Measurements from ENCODE around the gene PPP1R13B.
A peak's percentile ranks its signal among the peaks of the same experiment; 100 is the strongest.
"Not testable (repeated sequence)": the region's sequence is repeated elsewhere in the genome, so short reads cannot be mapped to it uniquely, and the experiment has no call there.

The PPP1R13B gene

DNA sequence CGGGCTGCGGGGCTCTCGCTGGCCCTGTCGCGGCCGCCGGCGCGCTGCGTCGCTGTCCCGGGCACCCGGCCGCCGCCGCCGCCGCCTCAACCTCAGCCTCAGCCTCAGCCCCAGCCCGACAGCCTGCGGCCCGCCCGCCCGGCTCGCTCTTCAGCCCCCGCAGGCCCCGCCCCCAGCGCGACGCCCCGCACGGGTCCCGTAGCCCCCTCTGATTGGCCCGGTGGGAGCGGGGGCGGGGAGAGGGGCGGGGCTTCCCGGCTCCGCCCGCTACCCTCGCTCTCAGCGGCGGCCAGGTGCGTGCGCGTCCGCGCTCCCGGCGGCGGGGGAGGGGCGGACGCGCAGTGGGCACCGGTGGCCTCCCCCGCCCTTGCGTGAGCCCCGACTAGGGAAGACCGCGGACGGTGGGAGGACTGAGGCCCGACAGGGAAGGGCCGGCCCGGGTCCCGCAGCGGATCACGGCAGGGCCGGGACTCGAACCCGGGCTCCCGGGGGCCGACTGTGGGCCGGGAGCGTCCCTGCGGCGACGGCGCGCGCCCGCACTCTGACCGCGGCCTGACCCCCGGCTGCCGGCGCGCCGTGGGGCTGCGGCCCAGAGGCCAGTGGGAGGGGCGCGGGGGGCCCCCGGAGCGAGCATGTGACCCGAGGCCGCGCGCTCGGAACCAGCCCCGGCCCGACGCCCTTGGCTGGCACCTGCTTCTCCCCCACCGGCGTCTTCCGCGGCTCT is at the start of gene PPP1R13B:
Gene PPP1R13B, minus strand, starts transcription at position 125 of the 724 bp plus-strand sequence. CDS start 268 bp downstream, outside the sequence.
- DNase-seq, result peak; percentile 78

DNA sequence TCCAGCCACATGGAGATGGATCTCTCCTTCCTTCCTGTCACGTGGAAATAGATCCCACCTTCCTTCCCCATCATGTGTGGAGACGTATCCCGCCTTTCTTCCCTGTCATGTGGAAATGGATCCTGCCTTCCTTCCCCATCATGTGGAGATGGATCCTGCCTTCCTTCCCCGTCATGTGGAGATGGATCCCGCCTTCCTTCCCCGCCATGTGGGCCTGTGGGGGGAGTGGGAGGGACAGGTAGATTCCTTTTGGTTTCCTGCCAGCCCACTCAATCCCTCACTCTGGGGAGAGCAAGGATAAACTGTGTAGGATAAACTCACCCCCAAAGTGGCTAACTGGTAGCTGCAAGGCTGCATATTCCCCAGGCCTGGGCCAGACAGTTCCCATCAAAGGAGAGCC is 49.2 kb upstream of the PPP1R13B start:
- DNase-seq, result no peak

- DNase-seq, result no peak
Observed at GRCh38 chr14:103894723-103895059, 47.3 kb upstream of the PPP1R13B start.

GRCh38 chr14:103894034-103894722 is 46.8 kb upstream of the PPP1R13B start:
- DNase-seq, result no peak

DNA sequence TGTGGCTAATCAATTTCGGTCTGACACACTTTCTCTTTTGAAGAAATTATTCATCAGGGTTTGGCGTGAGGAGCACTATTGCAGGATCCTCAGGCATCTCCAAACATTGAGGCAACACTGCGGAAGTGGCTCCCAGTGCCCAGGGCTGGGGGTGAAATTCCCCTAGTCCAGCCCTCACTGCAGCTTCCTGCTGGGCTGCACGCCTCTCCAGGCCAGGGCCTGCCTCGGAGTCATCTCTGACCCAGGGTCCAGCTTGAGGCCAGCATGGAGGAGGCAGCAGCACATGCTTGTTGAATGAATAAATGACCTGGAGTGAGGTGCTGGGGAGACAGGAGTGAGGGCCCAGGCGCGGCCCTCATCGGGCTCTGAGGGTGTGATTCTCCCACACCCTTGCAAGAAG is 44.9 kb upstream of the PPP1R13B start:
- DNase-seq, result no peak

GRCh38 chr14:103891667-103892215 is 44.4 kb upstream of the PPP1R13B start:
- DNase-seq, result no peak

- DNase-seq, result no peak
Observed at GRCh38 chr14:103890821-103891666, 43.7 kb upstream of the PPP1R13B start.

GRCh38 chr14:103890052-103890371 is 42.6 kb upstream of the PPP1R13B start:
- no peak for DNase-seq

GRCh38 chr14:103889313-103890051 is 42.1 kb upstream of the PPP1R13B start:
- DNase-seq, result no peak

DNA sequence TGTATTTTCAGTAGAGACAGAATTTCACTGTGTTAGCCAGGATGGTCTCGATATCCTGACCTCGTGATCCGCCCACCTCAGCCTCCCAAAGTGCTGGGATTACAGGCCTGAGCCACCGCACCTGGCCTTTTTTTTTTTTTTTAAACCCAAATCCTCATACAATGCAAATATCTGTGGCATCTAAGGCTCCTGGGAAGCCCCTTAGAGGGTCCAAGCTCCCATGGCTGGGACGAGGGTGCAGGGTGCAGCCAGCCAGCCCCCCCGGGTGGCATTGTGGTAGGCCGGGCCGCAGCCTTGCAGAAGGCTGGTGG is 41.6 kb upstream of the PPP1R13B start:
- DNase-seq, result not testable (repeated sequence)

DNA sequence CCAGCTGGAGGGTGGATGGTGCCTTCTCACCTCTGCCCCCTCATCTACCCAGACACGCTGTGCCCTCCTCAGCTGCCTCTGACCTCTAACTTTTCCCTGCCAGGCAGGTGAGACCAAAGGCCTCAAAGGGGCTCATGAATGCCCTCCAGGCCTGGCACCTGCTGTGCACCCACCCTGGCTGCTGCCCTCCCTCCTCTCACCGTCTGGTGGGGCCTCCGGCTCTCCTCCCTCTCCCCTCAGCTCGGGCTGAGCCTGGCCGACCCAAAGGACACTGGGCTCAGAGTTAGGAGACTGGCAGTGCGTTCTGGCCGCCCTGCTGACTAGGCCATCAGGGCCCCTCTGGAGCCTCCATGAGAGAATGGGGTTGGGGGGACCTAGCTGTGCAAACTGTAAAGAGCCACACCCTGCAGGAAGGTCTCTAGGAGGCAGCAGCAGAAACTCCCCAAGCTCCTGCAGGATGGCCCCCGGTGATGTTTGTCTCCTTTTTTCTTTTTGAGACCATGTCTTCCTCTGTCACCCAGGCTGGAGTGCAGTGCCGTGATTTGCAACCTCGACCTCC is 40.3 kb upstream of the PPP1R13B start:
- no peak for DNase-seq

DNA sequence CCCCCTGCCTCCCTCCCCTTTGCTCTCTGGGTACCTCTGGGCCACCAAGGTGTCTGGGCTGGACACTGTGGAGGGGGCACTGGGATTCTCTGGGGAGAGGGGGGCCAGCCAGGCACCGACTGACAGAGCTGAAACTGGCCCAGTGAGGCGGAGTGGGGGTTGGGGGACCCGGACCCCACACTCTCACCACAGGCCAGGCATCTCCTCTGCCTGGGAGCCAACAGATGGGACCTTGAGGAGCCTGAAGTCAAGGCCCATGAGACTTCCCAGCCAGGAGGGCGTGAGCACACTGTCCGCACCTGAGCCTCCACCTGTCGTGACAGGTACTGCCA is 39.8 kb upstream of the PPP1R13B start:
- DNase-seq, result no peak

- no peak for DNase-seq
Observed at GRCh38 chr14:103886304-103887169, 39.2 kb upstream of the PPP1R13B start.

- DNase-seq, result no peak
Observed at GRCh38 chr14:103885509-103885932, 38.1 kb upstream of the PPP1R13B start.

- DNase-seq, result no peak
Observed at GRCh38 chr14:103884854-103885253, 37.5 kb upstream of the PPP1R13B start.

GRCh38 chr14:103883263-103883523 is 35.8 kb upstream of the PPP1R13B start:
- DNase-seq, result no peak

- DNase-seq, result no peak
Observed at GRCh38 chr14:103882503-103883262, 35.3 kb upstream of the PPP1R13B start.

DNA sequence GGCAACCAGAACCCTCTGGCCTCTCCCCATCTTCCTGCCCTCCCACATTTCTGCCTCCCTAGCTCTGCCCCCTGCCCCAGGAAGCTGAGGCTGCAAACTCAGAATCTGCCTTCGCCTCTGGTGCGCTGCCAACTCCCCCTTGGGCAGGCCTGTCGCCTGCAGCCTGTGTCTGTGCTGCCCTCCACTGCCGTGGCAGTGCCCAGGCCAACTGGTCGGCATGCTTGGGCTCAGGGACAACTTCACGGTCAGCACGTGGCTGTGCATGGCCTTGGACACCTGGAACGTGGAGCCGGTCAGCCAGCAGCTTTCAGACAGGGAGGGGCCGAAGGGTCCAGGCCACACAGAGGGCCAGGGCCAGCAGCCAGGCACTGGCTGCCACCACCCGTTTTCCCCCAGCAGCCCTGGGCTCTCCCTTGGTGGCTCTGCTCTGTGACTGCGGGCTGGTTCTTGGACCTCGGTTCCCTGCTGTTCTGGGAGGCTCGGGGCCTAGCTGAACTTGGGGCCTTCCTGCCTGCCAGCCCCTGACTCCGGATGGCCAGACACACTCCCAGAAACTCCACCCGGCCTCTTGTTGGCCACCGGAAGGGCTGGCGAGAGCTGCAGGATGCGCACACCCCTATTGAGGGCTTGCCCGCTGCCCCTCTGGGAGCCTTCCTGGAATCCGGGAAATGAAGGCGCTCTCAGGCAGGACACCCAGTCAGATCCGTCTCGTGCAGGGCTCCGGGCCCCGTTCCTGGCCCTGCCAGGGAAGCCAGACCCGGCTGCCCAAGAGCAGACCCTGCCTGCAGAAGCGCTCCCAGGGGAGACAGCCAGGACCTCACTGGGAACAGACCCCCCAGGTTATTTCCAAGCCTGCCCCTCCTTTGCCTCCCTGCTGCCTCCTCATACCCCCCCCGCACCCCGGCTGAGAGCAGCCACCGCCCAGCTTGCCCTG is 34.2 kb upstream of the PPP1R13B start:
- no peak for DNase-seq

DNA sequence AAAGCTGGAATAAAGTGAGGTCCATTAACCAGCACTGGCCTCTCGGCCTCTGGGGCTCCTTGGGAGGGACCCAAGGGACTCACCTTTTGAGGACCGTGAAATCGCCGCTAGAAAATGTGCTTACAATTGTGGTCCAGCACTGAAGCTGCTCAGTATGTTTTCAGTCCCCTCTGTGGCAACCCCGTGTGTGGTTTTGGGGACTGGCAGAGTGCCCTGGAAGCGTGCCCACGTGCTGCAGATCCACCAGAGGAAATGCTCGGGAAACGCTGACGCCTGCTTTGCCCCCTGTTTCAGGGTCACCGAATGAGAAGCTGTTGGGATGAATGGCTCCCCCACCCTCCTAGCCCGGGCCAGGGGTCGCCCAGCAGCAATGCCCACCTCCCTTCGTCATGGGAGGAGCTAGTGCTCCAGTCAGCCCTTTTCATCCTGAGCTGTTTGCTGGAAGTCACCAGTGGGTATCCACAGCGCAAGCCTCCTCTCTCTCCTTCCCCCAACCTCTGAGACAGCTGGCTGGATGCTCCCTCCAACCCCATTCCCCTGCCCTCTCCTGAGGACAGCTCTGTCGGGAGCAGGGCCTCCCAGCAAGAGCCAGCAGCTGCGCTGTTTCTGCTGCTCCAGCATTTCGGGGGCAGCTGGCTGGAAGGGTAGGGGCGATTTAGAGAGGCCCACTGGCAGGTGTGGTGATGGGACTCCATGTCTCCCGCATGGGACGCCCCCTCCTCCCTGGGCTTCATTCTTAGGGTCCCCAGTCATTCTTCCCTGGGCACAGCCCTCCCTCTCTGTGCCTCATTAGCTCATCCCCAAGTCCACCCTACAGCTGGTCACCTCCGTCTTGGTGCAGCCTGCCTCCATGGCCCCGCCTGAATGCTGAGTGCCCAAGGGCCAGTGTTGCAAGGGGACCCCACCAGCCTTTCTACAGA is 33.2 kb upstream of the PPP1R13B start:
- DNase-seq, result no peak
